Suprapubic skin (tissue), 4 donors: Measurements from ENCODE around the gene CASP10. TPM values are rescaled to one million over a fixed set of nuclear protein-coding genes. Genes with fewer than 3 reads are reported as not detected.

ENCODE experiments used
- DNase-seq, 2 donors: peaks; one replicate each; pipeline ENCODE4 v3.0.0-alpha.2; 2019; ENCODE audit warnings: low spot score in 2 of 2
- H3K27ac ChIP-seq: fragments of 200-600 bp; sonication (generic); one replicate; pipeline ENCODE4 v1.5.1; 2019
- H3K27me3 ChIP-seq: fragments of 200-600 bp; sonication (generic); one replicate; pipeline ENCODE4 v1.5.1; 2019
- H3K36me3 ChIP-seq: fragments of 200-600 bp; sonication (generic); one replicate; pipeline ENCODE4 v1.5.1; 2019
- H3K4me1 ChIP-seq: fragments of 200-600 bp; sonication (generic); one replicate; pipeline ENCODE4 v1.5.1; 2019
- H3K4me3 ChIP-seq: fragments of 200-600 bp; sonication (generic); one replicate; pipeline ENCODE4 v1.5.1; 2019; ENCODE audit warnings: mild to moderate bottlenecking
- H3K9me3 ChIP-seq: fragments of 200-600 bp; sonication (generic); one replicate; pipeline ENCODE4 v1.5.1; 2019
- EP300 ChIP-seq: sonication (generic); formaldehyde crosslinking; IDR thresholded peaks from one replicate; pipeline ENCODE4 v1.6.1; 2017; ENCODE audit warnings: antibody characterized with exemption
- POLR2A ChIP-seq, 2 donors: fragments of 450-650 bp; IDR thresholded peaks; one replicate each; pipeline ENCODE4 v1.6.1; 2017; ENCODE audit warnings: antibody characterized with exemption in 2 of 2, mild to moderate bottlenecking in 2 of 2, moderate library complexity in 2 of 2
- POLR2AphosphoS5 ChIP-seq, 3 donors: sonication (generic); formaldehyde crosslinking; IDR thresholded peaks; one replicate each; pipeline ENCODE4 v1.6.1; 2017; ENCODE audit warnings: antibody characterized with exemption in 3 of 3
- WGBS: methylation state at CpG from one replicate; pipeline ENCODE4 v1.1.5; 2018; 5-methylcytosine and 5-hydroxymethylcytosine counted together
- total RNA-seq, 4 donors: library from RNA; depleted of rRNA; stranded (reverse); fragments of >200 nt; gene quantifications; one replicate each; pipeline ENCODE4 v1.1.0, GENCODE V29; 2016
- TF ChIP-seq, protein P1 (sequence below), 2 donors: fragments of 200-600 bp in 1 of 2; fragments of 450-650 bp in 1 of 2; sonication (generic) in 1 of 2; IDR thresholded peaks; one replicate each; pipeline ENCODE4 v1.5.1; 2016 to 2019; ENCODE audit warnings: antibody characterized with exemption in 2 of 2, mild to moderate bottlenecking in 1 of 2, moderate library complexity in 1 of 2

The CASP10 gene
- total RNA-seq, 4 donors from 2014 or later: 3.7 to 19.0 (median 7.4) TPM

DNA sequence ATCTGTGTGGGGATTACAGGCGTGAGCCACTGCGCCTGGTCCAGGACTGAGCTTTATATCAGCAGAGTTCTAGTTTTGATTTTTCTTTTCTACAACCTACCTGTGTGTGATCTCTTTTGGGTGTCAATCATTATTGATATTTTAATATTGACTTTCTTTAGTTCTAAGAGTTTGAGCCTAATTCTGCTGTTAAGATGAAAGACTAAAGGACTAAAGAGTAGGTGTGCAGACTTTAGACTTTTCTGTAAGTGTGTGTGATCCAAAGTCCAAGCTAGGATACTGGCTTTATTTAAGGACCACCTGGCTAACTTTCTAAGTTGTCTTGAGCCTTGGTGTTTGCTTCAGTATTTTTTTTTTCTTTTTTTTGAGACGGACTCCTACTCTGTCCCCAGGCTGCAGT, 12.4 kb downstream of the CASP10 start:
- H3K9me3 ChIP-seq: no peaks in the 10 kb centered on the region
- peaks cover 21% of the 10 kb centered on the region for H3K36me3 ChIP-seq
- H3K27ac ChIP-seq: no peak overlapping the region
- H3K4me1 ChIP-seq: no peaks in the 10 kb centered on the region
- H3K4me3 ChIP-seq: no peak overlapping the region
- 95% methylated on average over 3 of the region's 3 CpGs for WGBS
- no peak for TF ChIP-seq EP300
- TF ChIP-seq, protein P1, sequence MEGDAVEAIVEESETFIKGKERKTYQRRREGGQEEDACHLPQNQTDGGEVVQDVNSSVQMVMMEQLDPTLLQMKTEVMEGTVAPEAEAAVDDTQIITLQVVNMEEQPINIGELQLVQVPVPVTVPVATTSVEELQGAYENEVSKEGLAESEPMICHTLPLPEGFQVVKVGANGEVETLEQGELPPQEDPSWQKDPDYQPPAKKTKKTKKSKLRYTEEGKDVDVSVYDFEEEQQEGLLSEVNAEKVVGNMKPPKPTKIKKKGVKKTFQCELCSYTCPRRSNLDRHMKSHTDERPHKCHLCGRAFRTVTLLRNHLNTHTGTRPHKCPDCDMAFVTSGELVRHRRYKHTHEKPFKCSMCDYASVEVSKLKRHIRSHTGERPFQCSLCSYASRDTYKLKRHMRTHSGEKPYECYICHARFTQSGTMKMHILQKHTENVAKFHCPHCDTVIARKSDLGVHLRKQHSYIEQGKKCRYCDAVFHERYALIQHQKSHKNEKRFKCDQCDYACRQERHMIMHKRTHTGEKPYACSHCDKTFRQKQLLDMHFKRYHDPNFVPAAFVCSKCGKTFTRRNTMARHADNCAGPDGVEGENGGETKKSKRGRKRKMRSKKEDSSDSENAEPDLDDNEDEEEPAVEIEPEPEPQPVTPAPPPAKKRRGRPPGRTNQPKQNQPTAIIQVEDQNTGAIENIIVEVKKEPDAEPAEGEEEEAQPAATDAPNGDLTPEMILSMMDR (IDR thresholded peaks at IDR 0.05): no peak
- no peak for TF ChIP-seq POLR2AphosphoS5 (IDR thresholded peaks at IDR 0.05)
- no peak for TF ChIP-seq POLR2A (IDR thresholded peaks at IDR 0.05)
- no peak for DNase-seq
- H3K27me3 ChIP-seq: no peaks in the 10 kb centered on the region

DNA sequence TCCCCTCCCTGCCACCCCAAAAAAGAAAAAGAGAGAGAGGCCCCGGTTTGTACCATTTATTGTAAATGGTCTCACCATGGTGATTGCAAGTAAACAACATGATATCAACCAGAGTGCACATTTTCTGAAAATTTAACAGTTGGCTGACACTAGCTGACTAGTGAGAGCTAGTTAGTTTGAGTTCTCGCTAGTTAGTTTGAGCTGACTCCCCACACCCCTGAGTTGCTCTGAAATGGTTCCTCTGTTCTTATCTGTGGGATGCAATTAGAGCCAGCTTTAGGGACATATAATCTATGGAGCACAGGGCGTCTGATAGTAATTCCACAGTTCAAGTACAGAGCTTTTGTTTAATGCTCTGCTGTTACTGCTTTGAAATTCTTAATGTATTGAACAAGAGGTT, 13.1 kb downstream of the CASP10 start:
- DNase-seq: no peak
- no peaks in the 10 kb centered on the region for H3K4me1 ChIP-seq
- no peaks in the 10 kb centered on the region for H3K27me3 ChIP-seq
- WGBS: 63% methylated on average over 3 of the region's 3 CpGs
- no peak overlapping the region for H3K4me3 ChIP-seq
- no peak overlapping the region for H3K27ac ChIP-seq
- H3K36me3 ChIP-seq: peaks cover 21% of the 10 kb centered on the region
- no peaks in the 10 kb centered on the region for H3K9me3 ChIP-seq
- TF ChIP-seq POLR2A (IDR thresholded peaks at IDR 0.05) (no peak), EP300 (no peak), POLR2AphosphoS5 (IDR thresholded peaks at IDR 0.05) (no peak)
- TF ChIP-seq, protein P1 (IDR thresholded peaks at IDR 0.05): no peak

DNA sequence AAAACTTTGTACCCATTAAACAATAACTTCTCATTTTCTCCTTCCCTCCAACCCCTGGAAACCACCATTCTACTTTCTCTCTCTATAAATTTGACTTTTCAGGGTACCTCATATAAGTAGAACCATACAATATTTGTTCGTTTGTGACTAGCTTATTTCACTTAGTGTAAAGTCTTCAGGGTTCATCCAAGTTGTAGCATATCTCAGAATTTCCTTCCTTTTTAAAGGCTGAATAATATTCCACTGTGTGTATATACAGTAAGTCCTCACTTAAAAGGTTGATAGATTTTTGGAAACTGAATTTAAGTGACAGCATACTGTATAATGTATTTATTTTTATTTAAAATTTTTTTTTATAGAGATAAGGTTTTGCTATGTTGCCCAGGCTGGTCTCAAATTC, 13.9 kb downstream of the CASP10 start:
- TF ChIP-seq POLR2AphosphoS5 (IDR thresholded peaks at IDR 0.05) (no peak), EP300 (no peak), POLR2A (IDR thresholded peaks at IDR 0.05) (no peak)
- TF ChIP-seq, protein P1 (IDR thresholded peaks at IDR 0.05): no peak
- WGBS: 92% methylated on average over 1 of the region's 1 CpG
- H3K27ac ChIP-seq: no peak overlapping the region
- no peaks in the 10 kb centered on the region for H3K27me3 ChIP-seq
- peaks cover 25% of the 10 kb centered on the region for H3K36me3 ChIP-seq
- DNase-seq: no peak
- no peak overlapping the region for H3K4me3 ChIP-seq
- H3K9me3 ChIP-seq: no peaks in the 10 kb centered on the region
- no peaks in the 10 kb centered on the region for H3K4me1 ChIP-seq

DNA sequence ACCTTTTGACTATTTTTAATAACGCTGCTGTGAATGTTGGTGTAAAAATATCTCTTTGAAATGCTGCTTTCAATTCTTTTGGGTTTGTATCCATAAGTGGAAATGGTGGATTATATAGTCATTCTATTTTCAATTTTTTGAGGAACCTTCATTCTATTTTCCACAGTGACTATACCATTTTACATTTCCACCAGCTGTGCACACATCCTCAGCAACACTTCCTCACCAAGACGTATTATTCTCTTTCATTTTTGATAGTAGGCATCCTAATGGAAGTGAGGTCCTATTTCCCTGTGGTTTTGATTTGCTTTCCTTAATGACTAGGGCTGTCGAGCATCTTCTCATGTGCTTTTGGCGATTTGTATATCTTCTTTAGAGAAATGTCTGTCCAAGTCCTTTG, 14.8 kb downstream of the CASP10 start:
- TF ChIP-seq, protein P1 (IDR thresholded peaks at IDR 0.05): no peak
- TF ChIP-seq POLR2A (IDR thresholded peaks at IDR 0.05) (no peak), POLR2AphosphoS5 (IDR thresholded peaks at IDR 0.05) (no peak), EP300 (no peak)
- Histone ChIP-seq H3K36me3 (peaks cover 25% of the 10 kb centered on the region), H3K4me1 (no peaks in the 10 kb centered on the region), H3K27ac (no peak overlapping the region), H3K9me3 (no peaks in the 10 kb centered on the region), H3K27me3 (no peaks in the 10 kb centered on the region), H3K4me3 (no peak overlapping the region)
- DNase-seq: no peak
- WGBS: 79% methylated on average over 4 of the region's 4 CpGs

DNA sequence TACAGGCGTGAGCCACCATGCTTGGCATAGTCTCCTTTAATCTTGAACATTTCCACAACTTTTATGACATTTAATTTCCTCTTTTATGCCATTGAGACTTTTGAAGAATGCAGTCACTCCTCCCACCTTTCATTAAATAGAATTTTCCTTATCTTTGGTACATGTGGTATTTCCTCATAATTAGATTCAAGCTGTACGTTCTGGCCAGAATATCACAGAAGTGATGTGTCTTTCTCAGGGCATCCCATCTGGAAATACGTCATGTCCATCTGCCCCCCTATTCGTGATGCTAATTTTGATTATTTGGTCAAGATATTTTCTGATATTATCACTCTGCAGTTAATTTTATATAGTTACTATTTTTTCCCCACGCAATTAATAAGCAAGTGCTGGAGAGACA, 16.9 kb downstream of the CASP10 start:
- WGBS: 78% methylated on average over 5 of the region's 5 CpGs
- Histone ChIP-seq H3K4me1 (no peaks in the 10 kb centered on the region), H3K9me3 (no peaks in the 10 kb centered on the region), H3K27me3 (no peaks in the 10 kb centered on the region), H3K4me3 (no peak overlapping the region), H3K36me3 (peaks cover 15% of the 10 kb centered on the region), H3K27ac (no peak overlapping the region)
- TF ChIP-seq POLR2AphosphoS5 (IDR thresholded peaks at IDR 0.05) (no peak), EP300 (no peak), POLR2A (IDR thresholded peaks at IDR 0.05) (no peak)
- TF ChIP-seq, protein P1 (IDR thresholded peaks at IDR 0.05): no peak
- DNase-seq: no peak
